Mucosa of gallbladder (tissue), 1 donor: ENCODE data around the gene TMEM80. TPM values are rescaled to one million over a fixed set of nuclear protein-coding genes. Genes with fewer than 3 reads are reported as not detected.

ENCODE experiments used
- DNase-seq: peaks from one replicate; pipeline ENCODE4 v3.0.0-alpha.2; 2020; ENCODE audit warnings: low spot score
- total RNA-seq: library from RNA; stranded (reverse); gene quantifications from one replicate; pipeline ENCODE4 v1.2.1, GENCODE V29; 2021
- donor health status: DM: no; HTN: no; CAD: no.

Gene TMEM80
- total RNA-seq, 1 donor from 2014 or later = 52.0 TPM

GRCh38 chr11:699116-699508 is 3.5 kb downstream of the TMEM80 start:
- no peak for DNase-seq

GRCh38 chr11:699753-700152 is 4.1 kb downstream of the TMEM80 start:
- no peak for DNase-seq

- no peak for DNase-seq
Measured at GRCh38 chr11:701741-702461, 6.3 kb downstream of the TMEM80 start.

GRCh38 chr11:702462-703461 is 7.1 kb downstream of the TMEM80 start:
- no peak for DNase-seq

GRCh38 chr11:703506-703905 is 7.9 kb downstream of the TMEM80 start:
- DNase-seq = no peak

- no peak for DNase-seq
Measured at GRCh38 chr11:704228-704674, 8.6 kb downstream of the TMEM80 start.

GRCh38 chr11:704781-705645 is 9.4 kb downstream of the TMEM80 start:
- peak; percentile 61 for DNase-seq

- DNase-seq = peak; percentile 58
Measured at GRCh38 chr11:705646-706438, 10.2 kb downstream of the TMEM80 start, which contains the start of gene EPS8L2. Gene EPS8L2, plus strand, starts transcription at chr11:706231. Its CDS starts 3,177 bp downstream, at chr11:709408.

- no peak for DNase-seq
Measured at GRCh38 chr11:706439-706956, 10.9 kb downstream of the TMEM80 start.

- no peak for DNase-seq
Measured at GRCh38 chr11:706957-707816, 11.6 kb downstream of the TMEM80 start.

GRCh38 chr11:707817-708420 is 12.3 kb downstream of the TMEM80 start:
- no peak for DNase-seq

- DNase-seq = no peak
Measured at GRCh38 chr11:708511-708910, 12.9 kb downstream of the TMEM80 start.

- DNase-seq = no peak
Measured at GRCh38 chr11:709109-709997, 13.7 kb downstream of the TMEM80 start.

GRCh38 chr11:714436-714835 is 18.8 kb downstream of the TMEM80 start:
- DNase-seq = no peak

GRCh38 chr11:719214-720016 is 23.8 kb downstream of the TMEM80 start:
- DNase-seq = no peak

GRCh38 chr11:720017-720641 is 24.5 kb downstream of the TMEM80 start:
- DNase-seq = no peak
